GM21825 (cell line): ENCODE measurements around the gene RGR.

ENCODE experiments used
- ATAC-seq: cut with Tn5 transposase; IDR thresholded peaks from one replicate; pipeline ENCODE4 v1.9.1; 2021; ENCODE audit warnings: mild to moderate bottlenecking, moderate library complexity; ENCODE audit not compliant: unreplicated experiment

Gene RGR, protein sequence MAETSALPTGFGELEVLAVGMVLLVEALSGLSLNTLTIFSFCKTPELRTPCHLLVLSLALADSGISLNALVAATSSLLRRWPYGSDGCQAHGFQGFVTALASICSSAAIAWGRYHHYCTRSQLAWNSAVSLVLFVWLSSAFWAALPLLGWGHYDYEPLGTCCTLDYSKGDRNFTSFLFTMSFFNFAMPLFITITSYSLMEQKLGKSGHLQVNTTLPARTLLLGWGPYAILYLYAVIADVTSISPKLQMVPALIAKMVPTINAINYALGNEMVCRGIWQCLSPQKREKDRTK

DNA sequence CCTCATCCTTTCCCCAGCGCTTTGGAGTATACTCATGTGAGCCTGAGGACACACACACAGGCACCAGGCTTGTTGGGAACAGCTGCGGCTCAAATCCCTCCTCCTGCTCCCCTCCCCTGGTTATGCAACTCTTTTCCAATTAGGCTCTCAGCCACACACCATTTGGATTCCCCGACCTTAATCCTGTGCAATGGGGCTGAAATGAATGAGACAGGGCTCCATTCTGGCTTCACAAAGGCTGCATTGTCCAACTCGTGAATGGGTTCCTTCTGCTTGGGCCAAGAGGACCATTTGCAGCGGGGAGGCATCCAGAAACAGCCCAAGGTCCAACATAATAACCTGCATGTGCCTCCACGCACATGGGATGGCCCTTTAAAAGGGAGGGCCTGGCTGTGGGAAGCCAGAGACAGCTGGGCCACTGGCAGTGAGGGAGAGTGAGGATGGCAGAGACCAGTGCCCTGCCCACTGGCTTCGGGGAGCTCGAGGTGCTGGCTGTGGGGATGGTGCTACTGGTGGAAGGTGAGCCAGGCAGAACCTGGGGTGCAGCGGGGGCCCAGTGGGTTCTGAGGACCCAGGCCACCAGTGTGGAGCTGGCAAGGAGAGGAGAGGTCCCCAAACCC lies at the start of gene RGR:
Gene RGR, plus strand, starts transcription at position 403 of the 620 bp plus-strand sequence. Its CDS starts 38 bp downstream, at position 441.
- no peak for ATAC-seq

DNA sequence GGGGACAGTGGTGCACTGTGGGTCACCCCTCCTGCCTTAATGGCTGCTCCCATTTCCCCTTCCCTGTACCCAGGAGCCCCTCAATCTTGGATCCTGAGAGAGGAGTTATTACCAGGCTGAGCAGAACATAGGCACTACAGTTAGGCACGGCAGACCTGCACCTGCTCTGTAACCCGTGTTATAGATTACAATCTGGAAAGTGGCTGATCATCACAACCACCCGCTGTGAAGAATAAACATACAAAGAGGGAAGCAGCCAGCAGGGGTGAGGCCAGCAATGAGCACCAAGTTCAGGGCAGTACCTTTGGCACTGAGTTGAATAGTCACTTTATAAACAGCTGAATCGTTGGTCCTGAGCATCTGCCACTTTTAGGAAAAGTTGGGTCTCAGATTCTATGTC lies 48.8 kb upstream of the RGR start:
- ATAC-seq: no peak

DNA sequence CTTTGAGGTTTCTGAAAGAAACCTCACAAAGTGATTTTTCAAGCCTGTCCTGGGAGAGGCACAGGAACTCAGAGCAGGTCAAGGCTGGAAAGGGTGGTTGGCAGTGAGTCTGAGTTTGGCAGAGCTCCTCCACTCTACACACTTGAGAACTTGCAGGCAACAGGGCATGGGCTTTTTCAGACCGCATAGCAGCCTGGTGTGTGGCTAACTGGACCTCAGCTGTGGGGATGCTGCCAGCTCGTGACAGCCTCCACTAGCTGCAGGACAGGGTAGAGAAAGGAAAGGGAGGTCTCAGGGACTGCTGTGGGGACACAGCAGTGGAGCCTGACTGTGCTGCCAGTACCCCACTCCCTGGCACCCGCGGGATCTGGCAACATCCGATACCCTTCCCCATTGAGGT lies 47.9 kb upstream of the RGR start:
- no peak for ATAC-seq

DNA sequence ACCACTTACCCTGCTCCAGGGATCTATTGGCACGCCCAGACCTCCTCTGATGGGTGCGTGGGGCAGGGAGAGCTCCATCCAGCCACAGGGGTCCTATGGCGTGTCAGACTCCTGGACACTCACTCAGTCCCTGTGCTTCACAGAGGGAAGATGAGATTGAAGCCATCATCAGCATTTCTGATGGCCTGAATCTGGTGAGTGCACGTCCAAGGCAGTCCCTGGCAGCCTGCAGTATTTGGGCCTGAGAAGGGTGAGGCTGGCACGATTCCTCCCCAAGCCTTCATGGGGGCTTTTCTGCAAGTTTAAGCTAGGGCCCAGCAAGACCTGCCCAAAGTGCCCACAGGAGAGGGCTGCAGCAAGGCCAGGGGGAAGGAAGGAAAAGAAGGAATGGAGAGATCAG lies 47.2 kb upstream of the RGR start:
- no peak for ATAC-seq

DNA sequence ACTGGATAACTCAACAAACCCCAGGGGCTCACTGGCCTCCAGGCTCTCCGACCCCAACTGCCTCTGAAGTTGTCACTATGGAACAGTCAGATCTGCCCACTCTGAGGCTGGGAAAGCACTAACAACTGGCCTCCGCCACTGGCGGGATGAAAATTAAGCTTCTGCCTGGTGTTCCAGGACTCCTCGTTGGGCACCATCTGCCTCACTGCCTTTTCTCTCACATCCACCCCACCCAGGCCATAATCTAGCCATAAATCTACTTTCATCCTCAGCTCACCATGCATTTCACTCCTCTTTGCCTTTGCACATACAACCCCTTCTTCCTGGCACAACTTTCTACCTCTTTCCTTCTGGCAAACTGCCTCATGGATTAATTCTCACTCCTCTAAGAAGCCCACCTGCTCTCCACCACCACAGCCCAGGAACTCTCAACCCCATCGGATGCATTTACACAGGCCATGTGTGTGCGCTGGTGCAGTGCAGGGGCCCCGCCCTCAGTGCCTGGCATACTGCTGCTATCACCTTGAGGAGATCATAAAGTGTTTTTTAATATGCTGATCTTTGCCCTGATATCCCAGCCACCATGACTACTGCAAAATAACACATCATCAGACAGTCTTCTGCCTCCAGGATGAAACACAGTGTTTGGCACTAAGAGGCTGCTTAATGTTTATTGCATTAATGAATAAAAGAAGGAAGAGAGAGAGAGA lies 46.5 kb upstream of the RGR start:
- no peak for ATAC-seq

DNA sequence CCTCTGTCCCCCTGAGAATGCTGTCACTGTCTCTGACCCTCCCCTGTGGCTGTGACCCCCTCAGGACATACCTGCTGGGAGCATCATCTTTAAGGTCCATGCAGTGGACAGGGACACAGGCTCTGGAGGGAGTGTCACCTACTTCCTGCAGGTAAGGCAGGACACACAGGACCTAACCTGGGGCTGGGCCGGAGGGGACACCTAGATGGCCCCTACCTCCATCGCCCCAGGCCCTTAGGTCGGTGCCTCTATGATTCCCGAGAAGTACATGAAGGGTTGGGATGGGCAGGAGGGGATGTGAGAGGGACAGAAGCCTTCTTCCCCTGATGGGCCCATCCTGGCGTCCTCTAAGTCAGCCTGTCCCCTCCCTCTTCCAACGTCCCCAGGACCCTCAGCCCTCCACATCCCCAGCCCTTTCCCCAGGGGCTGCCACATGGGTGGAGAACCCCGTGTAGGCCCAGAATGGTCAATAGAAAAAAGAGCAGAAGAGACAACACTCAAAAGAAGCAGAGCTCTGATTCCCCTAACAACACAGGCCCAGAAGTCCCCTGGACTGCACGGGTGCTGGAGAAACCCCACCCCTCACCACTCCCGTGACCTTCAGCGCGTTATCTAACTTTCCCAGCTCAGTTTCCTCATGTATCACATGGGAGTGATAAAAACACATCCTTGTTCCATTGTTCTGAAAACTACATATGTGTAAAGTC lies 44.2 kb upstream of the RGR start:
- ATAC-seq: no peak

DNA sequence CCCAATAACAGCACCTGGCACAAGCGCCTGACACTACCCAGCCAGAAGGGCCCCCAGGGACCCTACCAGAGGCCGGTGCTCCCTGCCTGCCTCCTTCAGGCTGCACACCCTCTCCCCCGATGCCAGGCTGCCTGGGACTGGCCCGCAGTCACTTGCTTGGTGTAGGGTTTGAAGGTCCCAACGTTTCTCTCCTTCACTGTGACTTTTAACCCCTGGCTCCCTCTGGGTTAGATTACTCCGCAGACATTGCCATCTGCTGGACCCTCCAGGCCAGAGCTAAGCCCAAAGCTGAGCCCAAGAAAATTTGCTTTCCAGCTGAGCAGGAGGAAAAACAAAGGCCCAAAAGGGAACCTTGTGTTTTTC lies 43.6 kb upstream of the RGR start:
- ATAC-seq: no peak

DNA sequence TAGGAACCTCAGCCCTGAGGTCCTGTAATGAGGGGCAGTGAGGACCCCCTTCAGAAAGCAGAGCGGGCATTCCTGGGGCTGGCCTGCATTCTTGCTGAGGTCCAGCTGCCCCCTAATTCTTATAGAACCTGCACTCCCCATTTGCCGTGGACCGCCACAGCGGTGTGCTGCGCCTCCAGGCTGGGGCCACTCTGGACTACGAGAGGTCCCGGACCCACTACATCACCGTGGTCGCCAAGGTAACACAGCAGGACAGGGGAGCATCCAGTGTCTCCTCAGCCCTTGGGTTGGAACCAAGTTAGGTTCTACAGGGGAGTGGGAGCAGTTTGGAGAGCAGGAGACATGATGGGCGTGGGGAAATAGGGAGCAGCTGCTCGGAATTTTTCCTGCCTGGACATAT lies 43.2 kb upstream of the RGR start:
- ATAC-seq: no peak

DNA sequence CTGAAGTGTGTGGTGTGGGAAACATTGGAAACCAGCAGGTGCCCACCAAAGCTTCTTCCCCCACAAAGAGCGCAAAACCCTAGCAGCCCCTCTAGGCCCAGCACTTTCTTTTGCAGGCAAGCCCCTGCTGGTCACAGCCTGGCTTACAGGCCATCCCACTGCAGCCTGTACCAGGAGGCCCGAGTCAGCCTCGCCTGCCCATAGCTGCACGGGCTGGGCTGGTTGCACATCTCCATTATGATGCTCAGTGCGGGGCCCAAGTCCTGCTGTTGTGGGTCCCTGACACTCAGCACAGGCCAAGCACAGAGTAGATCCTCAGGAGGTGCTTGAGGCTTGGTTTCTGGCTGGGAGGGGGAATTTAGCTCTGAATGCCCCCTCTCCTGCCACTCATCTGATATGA lies 42.5 kb upstream of the RGR start:
- ATAC-seq: no peak

DNA sequence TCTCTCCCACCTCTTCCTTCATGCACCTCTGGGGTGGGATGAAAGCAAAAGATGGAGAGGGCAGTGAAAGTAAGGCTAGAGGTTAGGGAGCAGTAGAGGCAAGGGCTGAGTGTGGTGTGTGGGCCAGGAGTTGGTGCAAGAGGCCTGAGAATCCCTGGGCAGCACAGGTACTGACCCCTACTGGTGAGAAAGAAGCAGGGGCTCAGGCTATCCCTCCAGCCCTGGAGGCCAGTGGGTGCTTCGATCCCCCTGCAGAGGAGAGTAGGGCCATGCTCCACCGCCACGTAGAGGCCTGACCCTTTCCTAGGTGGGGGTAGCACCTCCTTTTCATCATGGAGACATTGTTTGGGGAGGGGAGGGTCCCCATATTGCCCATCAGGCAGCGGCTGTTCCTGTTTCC lies 40.7 kb upstream of the RGR start:
- ATAC-seq: no peak

DNA sequence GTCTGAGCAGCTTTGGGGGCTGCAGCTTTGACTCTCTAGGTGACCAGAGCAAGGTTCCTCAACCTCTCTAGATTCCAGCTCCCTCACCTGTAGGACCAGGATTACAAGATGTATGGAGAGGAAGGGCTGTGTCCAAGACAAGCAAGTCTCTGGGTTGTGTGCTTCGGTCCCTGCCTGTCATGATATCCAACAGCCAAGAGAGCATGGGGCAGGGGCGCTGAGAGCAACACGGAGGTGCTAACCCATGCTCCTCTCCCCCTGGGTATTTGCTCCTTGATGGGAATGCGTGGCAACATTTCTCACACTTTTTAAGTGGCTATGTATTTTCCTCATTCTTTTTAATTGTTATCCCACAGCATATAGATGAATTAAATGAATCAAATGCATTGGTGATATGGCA lies 40.2 kb upstream of the RGR start:
- ATAC-seq: no peak

DNA sequence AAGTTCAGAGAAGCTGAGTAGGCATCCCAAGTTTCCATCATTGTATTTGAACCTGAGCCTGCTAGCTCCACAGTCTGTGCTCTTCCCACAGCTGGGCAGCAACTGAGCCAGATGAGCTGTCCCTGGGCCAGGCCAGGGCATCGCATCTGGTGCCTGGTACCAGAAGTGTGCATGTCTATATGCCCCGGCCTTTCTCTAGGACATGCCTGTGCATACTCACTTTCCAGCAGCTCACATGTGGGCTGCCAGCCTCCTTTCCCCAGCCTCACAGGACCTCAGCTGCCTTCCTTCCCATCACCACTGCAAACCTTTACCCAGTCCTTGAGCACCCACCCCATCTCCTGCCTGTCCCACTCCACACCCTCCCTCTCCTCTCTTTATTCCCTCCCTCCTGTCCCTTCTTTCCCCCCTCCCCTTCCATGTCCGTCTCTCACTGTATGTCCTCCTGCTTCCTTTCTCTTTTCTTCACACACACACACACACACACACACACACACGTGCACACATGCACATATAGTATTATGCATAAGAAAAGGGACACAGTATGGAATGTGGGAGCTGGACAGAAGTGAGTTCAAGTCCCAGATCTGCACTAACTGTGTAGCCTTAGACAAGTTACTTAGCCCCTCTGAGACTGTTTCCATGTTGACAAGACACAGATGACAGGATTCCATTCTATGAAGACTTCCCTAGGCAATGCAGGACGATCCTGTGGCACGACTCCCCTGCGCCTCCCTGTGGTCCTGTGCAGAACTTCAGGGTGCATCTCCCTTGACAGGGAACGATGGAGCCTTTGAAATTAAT lies 39.6 kb upstream of the RGR start:
- no peak for ATAC-seq

DNA sequence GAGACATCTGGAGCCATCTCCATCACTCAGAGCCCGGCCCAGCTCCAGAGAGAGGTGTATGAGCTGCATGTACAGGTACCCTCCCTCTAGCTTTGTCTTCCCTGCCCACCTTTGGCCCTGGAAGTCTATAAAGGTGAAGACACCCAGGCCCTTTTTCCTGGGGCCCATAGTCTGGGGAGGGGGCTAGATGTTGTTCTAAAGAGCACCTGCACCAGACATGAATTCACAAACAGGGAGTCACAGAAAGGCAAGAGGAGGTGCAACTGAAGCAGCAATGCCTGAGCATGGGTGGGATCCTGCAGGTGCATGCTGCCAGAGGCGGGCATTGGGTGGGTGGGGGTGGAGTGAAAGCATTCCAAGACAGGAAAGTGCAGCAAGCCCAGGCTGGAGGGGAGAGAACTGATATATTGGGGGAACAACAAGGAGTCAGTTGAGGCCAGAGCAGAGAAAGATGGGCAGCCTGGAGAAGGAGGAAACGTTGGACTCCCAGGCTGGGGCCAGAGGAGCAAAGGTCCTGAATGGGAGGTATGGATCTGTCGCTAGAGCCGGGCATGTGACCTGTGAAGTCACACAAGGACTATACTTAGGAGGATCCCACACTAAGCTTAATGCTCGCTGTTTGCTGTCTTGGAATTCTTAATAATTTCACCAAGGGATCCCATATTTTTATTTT lies 38.9 kb upstream of the RGR start:
- ATAC-seq: no peak

DNA sequence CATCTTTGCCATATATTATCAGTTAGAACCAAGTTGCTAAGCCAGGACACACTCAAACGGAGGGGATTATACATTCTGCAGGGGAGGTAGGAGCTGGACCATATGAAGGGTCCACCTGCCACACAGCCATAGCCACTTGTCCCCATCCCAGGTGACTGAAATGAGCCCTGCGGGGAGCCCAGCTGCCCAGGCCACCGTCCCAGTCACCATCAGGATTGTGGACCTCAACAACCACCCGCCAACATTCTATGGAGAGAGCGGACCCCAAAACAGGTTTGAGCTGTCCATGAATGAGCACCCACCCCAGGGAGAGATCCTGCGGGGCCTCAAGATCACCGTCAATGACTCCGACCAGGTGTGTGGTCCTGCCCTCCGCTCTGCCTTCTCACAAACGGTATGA lies 36.8 kb upstream of the RGR start:
- ATAC-seq: no peak

DNA sequence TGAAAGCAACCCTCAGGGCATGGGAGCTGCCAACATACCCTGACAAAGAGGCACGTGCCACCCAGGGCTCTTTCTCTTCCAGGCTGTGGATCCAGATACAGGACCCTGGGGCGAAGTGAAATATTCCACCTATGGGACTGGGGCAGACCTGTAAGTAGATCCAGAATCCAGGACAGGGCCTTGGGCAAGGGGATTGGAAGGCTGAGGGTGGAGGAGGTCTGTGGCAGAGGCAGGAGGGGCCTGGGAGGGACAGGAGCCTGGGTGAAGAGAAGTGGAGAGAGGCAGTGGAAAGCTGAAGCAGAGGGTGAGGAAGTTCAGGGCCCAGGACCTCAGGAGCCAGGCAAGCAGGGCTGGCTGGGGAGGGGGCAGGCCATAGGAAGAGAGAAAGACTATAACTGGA lies 33.3 kb upstream of the RGR start:
- ATAC-seq: no peak

DNA sequence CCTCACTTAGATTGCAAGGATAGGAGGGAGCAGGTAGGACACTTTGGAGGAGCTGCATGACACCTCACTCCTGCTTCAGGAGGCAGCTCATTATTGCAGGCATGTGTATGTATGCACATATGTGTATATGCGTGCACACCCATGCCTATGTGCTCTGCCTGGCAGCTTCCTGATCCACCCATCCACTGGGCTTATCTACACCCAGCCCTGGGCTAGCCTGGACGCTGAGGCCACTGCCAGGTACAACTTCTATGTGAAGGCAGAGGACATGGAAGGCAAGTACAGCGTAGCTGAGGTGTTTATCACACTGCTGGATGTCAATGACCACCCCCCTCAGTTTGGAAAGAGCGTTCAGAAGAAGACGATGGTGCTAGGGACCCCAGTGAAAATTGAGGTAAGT lies 32.8 kb upstream of the RGR start:
- ATAC-seq: no peak

DNA sequence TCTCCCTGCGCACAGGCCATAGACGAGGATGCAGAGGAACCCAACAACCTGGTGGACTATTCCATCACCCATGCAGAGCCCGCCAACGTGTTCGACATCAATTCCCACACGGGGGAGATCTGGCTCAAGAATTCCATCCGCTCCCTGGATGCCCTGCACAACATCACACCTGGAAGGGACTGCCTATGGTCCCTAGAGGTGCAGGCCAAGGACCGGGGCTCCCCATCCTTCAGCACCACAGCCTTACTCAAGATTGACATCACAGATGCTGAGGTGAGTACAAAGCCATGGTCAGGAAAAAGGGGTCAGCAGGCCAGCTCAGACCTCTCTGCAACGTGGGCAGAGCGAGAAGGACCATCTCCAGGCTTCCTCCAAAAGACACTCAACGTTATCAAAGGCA lies 31.8 kb upstream of the RGR start:
- no peak for ATAC-seq

DNA sequence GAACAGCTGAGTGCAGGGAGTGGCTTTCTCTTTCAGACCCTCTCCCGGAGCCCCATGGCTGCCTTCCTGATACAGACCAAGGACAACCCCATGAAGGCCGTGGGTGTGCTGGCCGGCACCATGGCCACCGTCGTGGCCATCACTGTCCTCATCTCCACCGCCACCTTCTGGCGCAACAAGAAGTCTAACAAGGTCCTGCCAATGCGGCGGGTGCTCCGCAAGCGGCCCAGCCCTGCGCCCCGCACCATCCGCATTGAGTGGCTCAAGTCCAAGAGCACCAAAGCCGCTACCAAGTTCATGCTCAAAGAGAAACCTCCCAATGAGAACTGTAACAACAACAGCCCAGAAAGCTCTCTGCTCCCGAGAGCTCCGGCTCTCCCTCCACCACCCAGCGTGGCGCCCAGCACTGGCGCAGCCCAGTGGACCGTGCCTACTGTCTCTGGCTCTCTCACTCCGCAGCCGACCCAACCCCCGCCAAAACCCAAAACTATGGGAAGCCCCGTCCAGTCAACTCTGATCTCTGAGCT lies 30.7 kb upstream of the RGR start:
- no peak for ATAC-seq

DNA sequence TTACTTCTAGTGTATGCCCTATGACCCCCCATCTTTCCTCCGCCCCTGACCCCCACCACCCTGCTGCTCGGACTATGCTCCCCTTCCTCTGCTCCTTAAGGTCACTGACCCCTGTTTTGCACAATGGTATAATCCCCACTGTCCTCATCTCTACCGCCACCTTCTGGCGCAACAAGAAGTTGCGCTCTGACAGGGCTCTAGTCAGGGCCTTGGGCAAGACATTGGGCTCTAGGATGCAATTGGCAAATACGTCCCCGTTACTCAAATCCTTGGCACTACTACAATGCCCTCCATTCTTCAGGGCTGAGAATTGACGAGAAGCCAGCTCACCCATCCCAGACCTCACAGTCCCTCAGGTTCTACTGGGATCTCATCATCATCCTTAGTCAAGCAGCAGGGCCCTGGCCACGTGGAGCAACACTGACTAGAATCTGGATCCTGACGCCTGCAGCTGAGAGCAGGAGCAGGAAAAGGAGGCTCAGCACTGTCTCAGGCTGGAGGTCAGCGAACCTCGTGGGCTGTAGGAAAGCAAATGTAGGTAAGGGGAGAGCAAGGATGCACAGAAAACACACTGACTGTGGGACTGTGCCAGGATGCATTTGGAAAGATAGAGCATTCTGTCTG lies 30.1 kb upstream of the RGR start:
- ATAC-seq: peak; percentile 72

DNA sequence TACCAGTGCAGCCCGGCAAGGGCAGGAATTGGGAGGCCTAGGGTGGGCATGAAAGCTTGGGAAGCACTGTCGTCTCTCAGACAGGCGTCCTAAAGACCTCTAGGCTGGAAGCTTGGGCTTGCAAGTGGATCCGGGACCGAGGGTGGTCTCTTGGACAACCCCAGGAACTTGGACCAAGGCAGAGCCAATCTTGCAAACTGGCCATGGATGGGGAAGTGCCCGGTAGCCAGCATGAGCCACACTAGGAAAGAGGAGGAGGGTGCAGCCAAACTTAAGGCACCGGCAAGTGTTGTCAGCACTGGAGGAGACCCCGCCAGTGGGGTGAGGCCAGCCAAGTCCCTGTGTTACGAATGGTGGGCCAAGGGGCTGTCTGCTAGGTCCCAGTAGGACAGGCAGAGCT lies 28.0 kb upstream of the RGR start:
- no peak for ATAC-seq
